Stimulated activated CD8-positive, alpha-beta memory T cell treated with anti-CD3 and anti-CD28 coated beads, Interleukin-15, amount 100 ng/mL, for 24 hours (primary cell): ENCODE results near the gene NME3.

ENCODE experiments used
- DNase-seq: peaks from one replicate; pipeline ENCODE4 v3.0.0-alpha.2; 2020; ENCODE audit warnings: low read depth

NME3 gene

DNA sequence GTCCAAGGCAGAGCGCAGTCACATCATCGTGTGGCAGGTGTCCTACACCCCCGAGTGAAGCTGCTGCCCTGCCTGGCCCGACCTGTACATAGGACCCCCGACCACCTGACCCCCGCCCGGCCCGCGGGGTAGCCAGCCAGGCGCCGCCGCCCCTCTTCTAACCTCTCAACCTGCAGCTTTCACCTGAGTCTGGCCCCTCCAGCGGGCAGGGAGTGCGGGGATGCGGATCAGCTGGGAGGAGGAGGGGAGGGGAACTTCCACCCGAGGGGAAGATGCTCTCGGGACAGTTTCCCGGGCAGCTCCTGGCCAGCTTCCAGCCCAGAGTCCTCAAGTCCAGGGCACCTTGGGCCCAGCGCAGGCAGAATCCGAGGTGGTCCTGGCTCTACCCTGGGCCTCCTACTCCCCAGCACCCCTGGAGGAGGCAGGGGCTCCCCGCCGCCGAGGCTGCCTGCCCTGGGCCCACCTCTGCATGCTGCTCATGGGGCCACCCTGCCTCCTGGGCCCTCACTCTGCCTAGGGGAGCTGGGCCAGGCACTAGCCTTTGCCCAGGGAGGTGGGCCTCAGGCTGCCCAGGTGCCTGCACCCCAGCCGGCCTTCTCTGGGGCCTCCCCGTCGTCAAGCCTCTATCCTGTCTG lies 2.5 kb downstream of the NME3 start:
- no peak for DNase-seq

GRCh38 chr16:1768061-1768766 lies 3.1 kb downstream of the NME3 start:
- DNase-seq: no peak

DNA sequence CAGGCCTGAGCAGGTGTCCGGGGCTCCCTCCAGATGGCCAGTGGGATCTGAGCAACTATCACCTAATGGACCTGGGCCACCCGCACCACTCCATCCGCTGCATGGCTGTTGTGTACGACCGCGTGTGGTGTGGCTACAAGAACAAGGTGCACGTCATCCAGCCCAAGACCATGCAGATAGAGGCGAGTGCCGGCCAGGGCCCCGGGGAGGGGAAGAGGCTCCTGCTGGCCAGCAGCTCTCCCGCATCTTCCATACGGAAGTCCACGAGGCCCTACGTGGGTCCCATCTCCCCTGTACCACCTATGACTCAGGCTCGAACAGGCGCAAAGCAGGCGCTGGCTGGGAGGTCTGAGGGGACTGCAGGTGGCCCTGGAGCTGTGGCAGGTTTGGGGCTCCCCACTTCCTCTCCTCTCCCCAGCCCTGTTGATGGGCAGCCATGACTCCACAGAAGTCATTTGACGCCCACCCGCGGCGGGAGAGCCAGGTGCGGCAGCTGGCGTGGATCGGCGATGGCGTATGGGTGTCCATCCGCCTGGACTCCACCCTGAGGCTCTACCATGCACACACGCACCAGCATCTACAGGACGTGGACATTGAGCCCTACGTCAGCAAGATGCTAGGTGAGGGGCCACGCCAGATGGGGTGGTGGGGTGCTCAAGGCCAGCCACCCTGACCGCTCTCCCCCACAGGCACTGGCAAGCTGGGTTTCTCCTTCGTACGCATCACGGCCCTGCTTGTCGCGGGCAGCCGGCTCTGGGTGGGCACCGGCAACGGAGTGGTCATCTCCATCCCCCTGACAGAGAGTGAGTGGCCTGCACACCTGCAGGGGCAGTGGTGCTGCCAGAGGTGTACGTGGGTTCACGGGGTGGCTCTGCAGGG lies 4.0 kb downstream of the NME3 start:
- no peak for DNase-seq

- DNase-seq: no peak
Observed at GRCh38 chr16:1766701-1767100, 4.6 kb downstream of the NME3 start.

- DNase-seq: no peak
Observed at GRCh38 chr16:1766231-1766630, 5.1 kb downstream of the NME3 start.

DNA sequence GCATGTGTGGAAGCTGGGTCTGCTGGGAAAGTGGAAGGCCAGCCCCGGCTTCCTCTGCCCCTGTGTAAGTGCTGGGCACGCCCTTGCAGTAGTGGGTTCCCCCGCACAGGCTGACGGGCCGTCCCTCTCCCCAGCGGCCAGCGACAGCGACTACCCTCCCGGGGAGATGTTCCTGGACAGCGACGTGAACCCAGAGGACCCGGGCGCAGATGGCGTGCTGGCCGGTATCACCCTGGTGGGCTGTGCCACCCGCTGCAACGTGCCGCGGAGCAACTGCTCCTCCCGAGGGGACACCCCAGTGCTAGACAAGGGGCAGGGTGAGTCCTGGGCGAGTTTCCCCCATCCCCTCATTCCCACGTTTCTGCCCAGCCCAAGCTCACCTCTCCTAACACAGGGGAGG lies 5.5 kb downstream of the NME3 start:
- no peak for DNase-seq

DNA sequence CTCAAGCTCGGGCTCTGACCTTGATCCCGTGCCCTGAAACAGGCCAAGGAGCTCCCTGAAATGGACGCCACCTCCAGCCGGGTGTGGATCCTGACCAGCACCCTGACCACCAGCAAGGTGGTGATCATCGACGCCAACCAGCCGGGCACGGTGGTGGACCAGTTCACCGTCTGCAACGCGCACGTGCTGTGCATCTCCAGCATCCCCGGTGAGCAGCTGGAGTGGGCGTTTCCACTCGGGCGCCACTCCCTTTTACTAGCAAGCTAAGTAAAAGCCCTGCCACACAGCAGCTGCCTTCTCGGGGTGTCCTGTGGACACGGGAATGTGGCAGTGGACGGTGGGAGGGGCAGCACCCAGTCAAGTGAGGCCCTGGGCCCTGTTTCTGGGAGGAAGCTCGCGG lies 6.4 kb downstream of the NME3 start:
- DNase-seq: no peak

DNA sequence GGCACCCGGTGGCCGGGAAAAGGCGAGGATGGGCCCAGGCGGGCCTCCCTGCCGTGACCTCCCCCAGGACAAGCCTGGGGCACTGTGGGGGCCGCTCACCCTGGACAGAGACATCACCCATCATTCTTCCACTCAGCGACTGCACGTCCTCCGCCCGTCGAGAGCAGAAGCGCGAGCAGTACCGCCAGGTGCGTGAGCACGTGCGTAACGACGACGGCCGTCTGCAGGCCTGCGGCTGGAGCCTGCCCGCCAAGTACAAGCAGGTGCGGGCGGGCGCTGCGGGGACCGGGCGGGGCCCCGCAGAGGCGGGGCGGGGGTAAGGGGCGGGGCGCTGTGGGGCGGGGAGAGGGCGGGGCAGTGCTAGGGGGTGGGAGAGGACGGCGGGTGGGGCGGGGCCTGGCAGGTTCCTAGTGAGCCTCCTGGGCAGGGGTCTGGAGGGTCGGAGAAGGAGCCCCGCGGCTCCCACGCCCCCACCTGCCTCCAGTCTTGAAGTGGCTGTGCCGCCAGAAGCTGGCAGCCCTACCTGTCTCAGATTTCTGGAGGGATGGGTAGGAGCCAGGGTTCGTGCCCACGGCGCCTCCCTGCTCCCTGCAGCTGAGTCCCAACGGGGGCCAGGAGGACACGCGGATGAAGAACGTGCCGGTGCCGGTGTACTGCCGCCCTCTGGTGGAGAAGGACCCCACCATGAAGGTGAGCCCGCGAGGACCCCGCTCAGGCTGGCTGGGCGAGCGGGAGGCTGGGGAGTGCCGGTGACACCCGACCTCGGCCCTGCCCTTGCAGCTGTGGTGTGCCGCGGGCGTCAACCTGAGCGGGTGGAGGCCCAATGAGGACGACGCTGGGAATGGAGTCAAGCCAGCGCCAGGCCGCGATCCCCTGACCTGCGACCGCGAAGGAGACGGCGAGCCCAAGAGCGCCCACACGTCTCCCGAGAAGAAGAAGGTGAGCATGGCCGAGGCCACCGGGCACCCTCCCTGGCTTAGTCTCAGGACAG lies 7.5 kb downstream of the NME3 start:
- no peak for DNase-seq

DNA sequence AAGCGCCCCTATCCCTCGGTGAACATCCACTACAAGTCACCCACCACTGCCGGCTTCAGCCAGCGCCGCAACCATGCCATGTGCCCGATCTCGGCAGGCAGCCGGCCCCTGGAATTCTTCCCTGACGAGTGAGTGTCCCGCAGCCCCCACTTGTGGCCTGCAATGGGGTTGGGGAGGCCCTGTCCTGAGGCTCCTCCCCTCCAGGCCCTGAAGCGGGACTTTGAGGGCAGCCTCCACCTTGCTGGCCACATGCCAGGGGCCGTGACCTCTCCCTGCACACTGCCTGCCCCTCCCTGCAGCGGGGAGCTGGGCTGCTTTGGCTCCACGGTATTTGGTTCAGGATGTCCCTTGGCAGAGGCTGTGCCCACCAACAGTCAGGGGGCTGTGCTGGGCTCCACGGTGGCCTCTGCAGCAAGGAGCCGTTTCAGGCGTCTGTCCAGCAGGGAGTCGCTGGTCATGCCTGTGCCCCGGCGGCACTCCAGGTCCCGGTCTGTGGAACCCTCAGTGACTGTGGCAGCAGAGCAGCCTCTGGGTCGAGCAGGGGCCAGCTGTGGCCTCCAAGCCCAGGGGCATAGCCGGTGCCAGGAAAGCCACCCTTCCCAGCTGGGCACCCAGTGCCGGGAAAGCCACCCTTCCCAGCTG lies 8.3 kb downstream of the NME3 start:
- DNase-seq: no peak

- DNase-seq: no peak
Observed at GRCh38 chr16:1762196-1762878, 9.0 kb downstream of the NME3 start.

DNA sequence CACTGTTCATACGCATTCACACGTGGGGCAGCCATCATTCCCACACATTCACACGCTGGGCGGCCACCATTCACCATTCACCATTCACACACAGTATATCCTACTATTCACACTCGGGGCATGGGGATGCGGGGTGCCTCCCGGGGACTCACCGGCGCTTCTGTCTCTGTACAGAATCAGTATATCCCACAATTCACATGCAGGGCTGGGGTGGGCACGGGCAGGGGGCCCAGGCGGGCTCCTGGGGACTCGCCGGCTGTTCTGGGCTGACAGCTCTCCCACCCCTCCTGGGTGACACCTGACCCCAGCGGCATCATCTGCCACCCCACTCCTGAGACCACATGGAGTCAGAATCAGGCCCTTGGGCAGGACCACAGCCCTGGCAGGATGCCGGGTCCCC lies 9.6 kb downstream of the NME3 start:
- no peak for DNase-seq

GRCh38 chr16:1760911-1761310 lies 10.4 kb downstream of the NME3 start:
- no peak for DNase-seq

GRCh38 chr16:1759511-1759910 lies 11.8 kb downstream of the NME3 start:
- no peak for DNase-seq

DNA sequence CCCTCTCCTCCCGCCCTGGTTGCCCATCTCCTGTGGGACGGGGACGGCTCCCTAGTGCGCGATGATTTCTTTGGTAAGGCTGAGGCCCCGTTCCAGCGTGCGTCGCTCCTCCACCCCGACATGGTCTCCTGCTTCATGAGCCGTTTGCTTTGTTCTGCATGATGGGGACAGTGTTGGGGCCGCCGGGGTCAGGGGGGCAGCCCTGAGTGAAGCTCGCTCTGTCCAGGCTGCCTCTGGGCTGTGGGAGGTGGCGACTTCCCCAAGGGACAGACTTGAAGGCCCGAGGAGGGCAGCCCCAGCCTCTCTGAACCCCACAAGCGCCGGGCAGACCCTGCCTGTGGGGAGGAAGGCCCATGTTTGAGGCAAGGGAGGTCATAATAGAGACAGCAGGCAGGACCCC lies 12.4 kb downstream of the NME3 start:
- DNase-seq: no peak

DNA sequence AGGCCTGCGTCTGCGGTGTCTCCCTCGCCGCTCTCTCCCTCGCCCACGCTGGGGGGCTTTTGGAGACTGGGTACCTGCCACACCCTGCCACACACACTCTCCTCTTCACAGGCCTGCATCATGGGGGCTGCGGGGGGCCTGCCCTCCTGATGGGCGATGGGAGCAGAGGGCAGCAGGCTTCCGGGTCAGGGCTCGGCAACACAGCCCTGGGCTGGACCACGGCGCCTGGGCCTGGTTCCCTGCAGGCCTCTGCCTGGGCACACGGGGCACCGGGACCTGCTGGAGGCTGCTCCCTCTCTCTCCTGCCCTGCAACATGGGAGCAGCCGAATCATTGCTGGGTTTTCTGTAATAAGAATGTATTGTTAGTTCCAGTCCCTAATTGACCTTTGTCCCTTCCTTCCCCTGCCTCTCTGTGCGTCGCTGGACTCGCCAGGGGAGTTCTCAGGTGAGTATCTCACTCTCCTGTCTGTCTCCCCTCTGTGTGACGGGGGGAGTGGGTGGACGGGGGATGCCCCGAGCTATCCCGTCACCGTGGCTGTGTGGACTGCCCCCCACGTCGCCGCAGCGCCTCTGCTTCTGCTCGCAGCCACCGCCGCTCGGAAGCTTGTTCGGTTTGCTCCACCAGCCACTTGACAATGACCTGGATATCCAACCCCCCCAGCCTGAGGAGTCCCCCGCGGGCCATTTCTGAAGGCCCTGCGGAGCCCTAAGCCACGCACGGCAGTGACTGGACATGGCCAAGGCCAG lies 13.5 kb downstream of the NME3 start:
- DNase-seq: no peak

GRCh38 chr16:1754204-1754603 lies 17.1 kb downstream of the NME3 start:
- DNase-seq: no peak

- DNase-seq: no peak
Observed at GRCh38 chr16:1752853-1753252, 18.5 kb downstream of the NME3 start.

GRCh38 chr16:1751946-1752345 lies 19.4 kb downstream of the NME3 start:
- DNase-seq: no peak

- no peak for DNase-seq
Observed at GRCh38 chr16:1749152-1750117, 21.9 kb downstream of the NME3 start.
